Measurements from ENCODE around the gene TJP3.

GRCh38 chr19:3734310-3734600 is 26.1 kb downstream of the TJP3 start:
- TF ChIP-seq CTCF (IDR thresholded peaks at IDR 0.05; ENCODE audit: insufficient read depth, low read length, poor library complexity, severe bottlenecking): no peak
- no peak for TF ChIP-seq EZH2phosphoT487 (conservative IDR thresholded peaks at IDR 0.05; ENCODE audit: low read length)
